HepG2 (cell line): ENCODE results near the gene CHST11. TPM values are rescaled to one million over a fixed set of nuclear protein-coding genes. Genes with fewer than 3 reads are reported as not detected.

Source experiments
- ETS1 ChIP-seq: sonication (generic); formaldehyde crosslinking; IDR thresholded peaks from 2 replicates; pipeline ENCODE4 v1.4.0; 2020; ENCODE audit warnings: missing genetic modification reagents
- MED8 ChIP-seq: sonication (generic); formaldehyde crosslinking; IDR thresholded peaks from 2 replicates; pipeline ENCODE4 v1.8.1; 2023; ENCODE audit warnings: mild to moderate bottlenecking, missing genetic modification reagents; ENCODE audit not compliant: insufficient replicate concordance
- MIER2 ChIP-seq: IDR thresholded peaks from 2 replicates; pipeline ENCODE4 v1.6.1; 2016; ENCODE audit warnings: missing biosample characterization, missing genetic modification reagents
- SMAD1 ChIP-seq: sonication (generic); formaldehyde crosslinking; IDR thresholded peaks from 2 replicates; pipeline ENCODE4 v1.4.0; 2020; ENCODE audit warnings: missing genetic modification reagents, low read depth, mild to moderate bottlenecking, borderline replicate concordance
- TFDP2 ChIP-seq: sonication (generic); formaldehyde crosslinking; IDR thresholded peaks from 2 replicates; pipeline ENCODE4 v1.4.0; 2020; ENCODE audit warnings: missing genetic modification reagents
- ZFP37 ChIP-seq: sonication (generic); formaldehyde crosslinking; IDR thresholded peaks from 2 replicates; pipeline ENCODE4 v1.4.0; 2020; ENCODE audit warnings: missing genetic modification reagents, borderline replicate concordance
- ZMAT3 ChIP-seq: sonication (generic); formaldehyde crosslinking; conservative IDR thresholded peaks from 2 replicates; pipeline ENCODE4 v1.7.0; 2021; ENCODE audit warnings: missing genetic modification reagents
- polyA plus RNA-seq, 8 experiments: library from polyadenylated mRNA; depleted of rRNA in 3 of 8; stranded (reverse) in 7 of 8; unstranded in 1 of 8; fragments of >200 nt; fragmentation: Illumina TruSeq in 4 of 8; extraction: Trizol in 4 of 8; gene quantifications; 2 replicates each; pipeline versions ENCODE4 v1.2.1 to v1.2.3, GENCODE V29; 2011 to 2016; ENCODE audit warnings: low read depth in 4 of 8, missing spikeins in 1 of 8, mixed read lengths in 1 of 8; ENCODE audit not compliant: insufficient read depth in 1 of 8
- total RNA-seq, 5 experiments: library from RNA; depleted of rRNA; stranded (reverse); fragments of >200 nt; fragmentation: Illumina TruSeq; extraction: Trizol; gene quantifications; 2 replicates each; pipeline ENCODE4 v1.2.3, GENCODE V29; 2016; ENCODE audit warnings: low read depth in 1 of 5
- TF ChIP-seq, protein P1 (sequence below), 2 experiments: sonication (generic) in 1 of 2; formaldehyde crosslinking in 1 of 2; IDR thresholded peaks; 2 replicates each; pipeline versions ENCODE4 v1.4.0 to v1.6.1; 2016 to 2020; ENCODE audit warnings: borderline replicate concordance in 1 of 2, low read depth in 1 of 2, mild to moderate bottlenecking in 1 of 2, missing genetic modification reagents in 1 of 2
- TF ChIP-seq, protein P2 (sequence below): sonication (generic); formaldehyde crosslinking; IDR thresholded peaks from 2 replicates; pipeline ENCODE4 v1.8.1; 2023; ENCODE audit warnings: missing genetic modification reagents, mild to moderate bottlenecking, borderline replicate concordance

Gene CHST11
- total and polyA plus RNA-seq, 2 of the 13 experiments (the other 11 are each of a cell fraction or from before 2014, with no cell fraction given), result 0.15 TPM; not detected in 1

- TF ChIP-seq, protein P1, sequence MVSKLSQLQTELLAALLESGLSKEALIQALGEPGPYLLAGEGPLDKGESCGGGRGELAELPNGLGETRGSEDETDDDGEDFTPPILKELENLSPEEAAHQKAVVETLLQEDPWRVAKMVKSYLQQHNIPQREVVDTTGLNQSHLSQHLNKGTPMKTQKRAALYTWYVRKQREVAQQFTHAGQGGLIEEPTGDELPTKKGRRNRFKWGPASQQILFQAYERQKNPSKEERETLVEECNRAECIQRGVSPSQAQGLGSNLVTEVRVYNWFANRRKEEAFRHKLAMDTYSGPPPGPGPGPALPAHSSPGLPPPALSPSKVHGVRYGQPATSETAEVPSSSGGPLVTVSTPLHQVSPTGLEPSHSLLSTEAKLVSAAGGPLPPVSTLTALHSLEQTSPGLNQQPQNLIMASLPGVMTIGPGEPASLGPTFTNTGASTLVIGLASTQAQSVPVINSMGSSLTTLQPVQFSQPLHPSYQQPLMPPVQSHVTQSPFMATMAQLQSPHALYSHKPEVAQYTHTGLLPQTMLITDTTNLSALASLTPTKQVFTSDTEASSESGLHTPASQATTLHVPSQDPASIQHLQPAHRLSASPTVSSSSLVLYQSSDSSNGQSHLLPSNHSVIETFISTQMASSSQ (IDR thresholded peaks at IDR 0.05; ENCODE audit: low read depth), result no peak
- TF ChIP-seq, protein P1 (CRISPR knock-in tag; IDR thresholded peaks at IDR 0.05; ENCODE audit: borderline replicate concordance), result no peak
- TF ChIP-seq SMAD1 (no peak), ZFP37 (no peak), ETS1 (no peak), MED8 (CRISPR knock-in tag) (no peak), TFDP2 (CRISPR knock-in tag) (no peak), ZMAT3 (CRISPR knock-in tag) (no peak), MIER2 (no peak)
- TF ChIP-seq, protein P2, sequence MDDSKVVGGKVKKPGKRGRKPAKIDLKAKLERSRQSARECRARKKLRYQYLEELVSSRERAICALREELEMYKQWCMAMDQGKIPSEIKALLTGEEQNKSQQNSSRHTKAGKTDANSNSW, result no peak
Observed at GRCh38 chr12:104689635-104690034, 232.9 kb downstream of the CHST11 start (continued).
